Measurements from ENCODE around the gene DSCAML1.

DSCAML1 gene

DNA sequence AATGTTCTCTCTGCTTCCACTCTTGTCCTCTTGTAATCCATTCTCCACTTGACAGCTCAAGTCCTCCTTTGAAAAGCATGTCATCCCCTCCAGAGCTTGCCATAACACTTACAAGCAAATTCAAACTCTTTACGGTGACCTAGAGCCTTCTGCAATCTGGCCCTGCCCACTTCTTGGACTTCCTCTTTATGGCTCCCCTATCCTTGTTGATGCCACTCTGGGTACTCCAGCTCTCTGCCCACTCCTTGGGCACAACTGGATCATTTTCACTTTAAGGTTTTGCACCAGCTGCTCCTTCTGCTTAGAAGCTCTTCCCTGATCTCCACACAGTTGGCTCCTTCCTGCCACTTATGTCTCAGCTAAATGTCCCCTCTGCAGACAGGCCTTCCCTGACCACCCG is 217.9 kb downstream of the DSCAML1 start:
- H3K27ac ChIP-seq: no peak overlapping the region
- no peak overlapping the region for H3K4me3 ChIP-seq (ENCODE audit: low read depth, low read length)
- no peak for TF ChIP-seq CTCF (IDR thresholded peaks at IDR 0.05; ENCODE audit: low read depth, low read length)
- no peak for DNase-seq
- H3K9me3 ChIP-seq (ENCODE audit: severe bottlenecking): no peaks in the 10 kb centered on the region
- H3K27me3 ChIP-seq (ENCODE audit: insufficient read depth, low read depth, severe bottlenecking): no peaks in the 10 kb centered on the region
- H3K36me3 ChIP-seq: no peaks in the 10 kb centered on the region

DNA sequence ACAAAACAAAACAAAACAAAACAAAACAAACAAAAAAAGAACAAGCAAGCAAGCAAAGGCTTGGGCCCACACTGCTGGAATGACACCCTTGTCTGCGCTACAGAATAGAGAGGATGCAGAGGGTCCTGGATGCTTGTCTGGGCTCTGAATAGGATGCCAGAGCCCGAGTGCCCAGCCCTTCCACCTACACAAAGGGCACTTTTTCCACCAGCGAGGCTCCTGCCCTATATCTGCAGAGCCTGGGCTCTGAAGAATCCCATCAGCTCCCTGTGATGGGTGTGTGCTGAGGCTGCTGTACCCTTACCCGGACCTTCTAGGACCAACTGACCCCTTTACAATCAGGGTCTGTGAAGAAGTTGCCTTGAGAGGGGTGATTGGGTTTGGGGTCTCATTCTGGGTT is 221.2 kb downstream of the DSCAML1 start:
- no peak overlapping the region for H3K4me3 ChIP-seq (ENCODE audit: low read depth, low read length)
- H3K36me3 ChIP-seq: no peaks in the 10 kb centered on the region
- no peaks in the 10 kb centered on the region for H3K27me3 ChIP-seq (ENCODE audit: insufficient read depth, low read depth, severe bottlenecking)
- TF ChIP-seq CTCF (IDR thresholded peaks at IDR 0.05; ENCODE audit: low read depth, low read length): no peak
- no peak overlapping the region for H3K27ac ChIP-seq
- H3K9me3 ChIP-seq (ENCODE audit: severe bottlenecking): no peaks in the 10 kb centered on the region
- no peak for DNase-seq

DNA sequence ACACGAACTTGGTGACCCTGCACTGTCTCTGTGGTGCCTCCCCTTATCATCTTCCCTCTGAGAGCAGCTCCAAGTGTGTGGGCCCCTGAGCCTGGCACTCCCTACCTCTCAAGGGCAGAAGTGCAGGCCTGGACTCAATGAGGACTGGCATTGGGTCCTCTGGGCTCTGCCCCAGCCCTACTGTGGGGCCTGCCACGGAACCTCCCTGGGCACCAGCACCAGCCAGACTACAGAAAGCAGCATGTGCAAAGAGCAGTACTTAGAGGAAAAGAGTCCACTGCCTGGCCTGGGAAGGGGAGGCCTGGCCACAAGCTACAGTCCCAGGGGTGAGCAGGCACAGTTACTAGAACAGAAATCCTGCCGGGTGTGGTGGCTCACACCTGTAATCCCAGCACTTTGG is 222.5 kb downstream of the DSCAML1 start:
- H3K27me3 ChIP-seq (ENCODE audit: insufficient read depth, low read depth, severe bottlenecking): no peaks in the 10 kb centered on the region
- no peak overlapping the region for H3K27ac ChIP-seq
- no peak overlapping the region for H3K4me3 ChIP-seq (ENCODE audit: low read depth, low read length)
- TF ChIP-seq CTCF (IDR thresholded peaks at IDR 0.05; ENCODE audit: low read depth, low read length): no peak
- no peaks in the 10 kb centered on the region for H3K9me3 ChIP-seq (ENCODE audit: severe bottlenecking)
- DNase-seq: no peak
- H3K36me3 ChIP-seq: no peaks in the 10 kb centered on the region

DNA sequence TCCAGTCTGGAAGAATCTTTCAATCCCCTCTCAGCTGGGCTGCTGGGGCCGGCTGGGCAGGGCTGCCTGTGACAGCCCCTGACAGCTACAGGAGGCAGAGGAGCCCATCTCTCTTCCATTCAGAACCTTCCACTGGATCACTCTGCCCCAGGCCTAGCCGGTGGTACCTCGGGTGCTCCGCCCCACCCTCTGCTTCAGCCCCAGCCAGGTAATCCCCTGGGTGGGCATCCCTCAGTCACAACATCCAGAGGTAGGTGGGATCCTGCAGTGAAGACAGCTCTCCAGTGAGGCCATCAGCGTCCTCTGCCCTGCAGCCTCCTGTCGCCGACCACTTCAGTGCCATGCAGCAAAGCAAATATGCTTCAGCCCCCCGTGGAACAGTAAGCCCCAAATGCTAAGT is 223.7 kb downstream of the DSCAML1 start:
- H3K36me3 ChIP-seq: no peaks in the 10 kb centered on the region
- DNase-seq: no peak
- H3K4me3 ChIP-seq (ENCODE audit: low read depth, low read length): no peak overlapping the region
- no peaks in the 10 kb centered on the region for H3K27me3 ChIP-seq (ENCODE audit: insufficient read depth, low read depth, severe bottlenecking)
- H3K9me3 ChIP-seq (ENCODE audit: severe bottlenecking): no peaks in the 10 kb centered on the region
- TF ChIP-seq CTCF (IDR thresholded peaks at IDR 0.05; ENCODE audit: low read depth, low read length): no peak
- H3K27ac ChIP-seq: no peak overlapping the region

- no peak for TF ChIP-seq CTCF (IDR thresholded peaks at IDR 0.05; ENCODE audit: low read depth, low read length)
- Histone ChIP-seq H3K27ac (no peak overlapping the region), H3K4me3 (ENCODE audit: low read depth, low read length) (no peak overlapping the region), H3K9me3 (ENCODE audit: severe bottlenecking) (no peaks in the 10 kb centered on the region), H3K36me3 (no peaks in the 10 kb centered on the region), H3K27me3 (ENCODE audit: insufficient read depth, low read depth, severe bottlenecking) (no peaks in the 10 kb centered on the region)
- no peak for DNase-seq
These were observed 224.3 kb downstream of the DSCAML1 start for GRCh38 chr11:117572671-117573070.

- DNase-seq: no peak
- TF ChIP-seq CTCF (IDR thresholded peaks at IDR 0.05; ENCODE audit: low read depth, low read length): no peak
These were observed 224.9 kb downstream of the DSCAML1 start for GRCh38 chr11:117572129-117572528.

More at GRCh38 chr11:117572129-117572528, 224.9 kb downstream of the DSCAML1 start:
- Histone ChIP-seq H3K27me3 (ENCODE audit: insufficient read depth, low read depth, severe bottlenecking) (no peaks in the 10 kb centered on the region), H3K36me3 (no peaks in the 10 kb centered on the region), H3K4me3 (ENCODE audit: low read depth, low read length) (no peak overlapping the region), H3K27ac (no peak overlapping the region), H3K9me3 (ENCODE audit: severe bottlenecking) (no peaks in the 10 kb centered on the region)

Measured in WERI-Rb-1 (cell line).